ENCODE results near the gene CDY1.
"Not testable (repeated sequence)": the region's sequence is repeated elsewhere in the genome, so short reads cannot be mapped to it uniquely, and the experiment has no call there.

CDY1 gene

GRCh38 chrY:25621817-25622216 is at the start of gene CDY1:
Gene CDY1 (plus strand): TSS chrY:25622117. CDS start chrY:25622443, 326 bp downstream.
- not testable (repeated sequence) for DNase-seq (ENCODE audit: low spot score)

GRCh38 chrY:25593336-25593735 is 28.6 kb upstream of the CDY1 start:
- DNase-seq (ENCODE audit: low spot score) = not testable (repeated sequence)

DNA sequence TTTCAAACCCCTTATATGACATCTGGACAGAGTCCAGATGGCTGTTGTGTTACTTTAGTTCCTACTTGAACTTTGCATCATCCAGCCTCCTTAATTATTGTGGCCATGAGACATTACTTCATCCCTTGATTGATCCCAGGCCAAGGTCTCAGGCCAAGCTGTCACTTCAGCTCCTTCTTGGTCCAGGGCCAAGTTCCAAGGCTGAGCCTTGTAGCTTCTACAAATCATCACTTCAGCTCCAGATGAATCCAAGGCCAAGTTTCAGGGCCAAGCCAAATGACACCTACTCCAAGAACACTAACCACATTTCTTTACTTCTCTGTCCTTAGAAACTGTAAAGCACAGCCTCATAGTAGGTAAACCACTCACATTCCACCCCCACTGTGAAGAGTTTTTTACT is 1.7 kb upstream of the CDY1 start:
- not testable (repeated sequence) for DNase-seq (ENCODE audit: low spot score)

GRCh38 chrY:25626524-25626923 is 4.6 kb downstream of the CDY1 start:
- DNase-seq (ENCODE audit: low spot score) = not testable (repeated sequence)

DNA sequence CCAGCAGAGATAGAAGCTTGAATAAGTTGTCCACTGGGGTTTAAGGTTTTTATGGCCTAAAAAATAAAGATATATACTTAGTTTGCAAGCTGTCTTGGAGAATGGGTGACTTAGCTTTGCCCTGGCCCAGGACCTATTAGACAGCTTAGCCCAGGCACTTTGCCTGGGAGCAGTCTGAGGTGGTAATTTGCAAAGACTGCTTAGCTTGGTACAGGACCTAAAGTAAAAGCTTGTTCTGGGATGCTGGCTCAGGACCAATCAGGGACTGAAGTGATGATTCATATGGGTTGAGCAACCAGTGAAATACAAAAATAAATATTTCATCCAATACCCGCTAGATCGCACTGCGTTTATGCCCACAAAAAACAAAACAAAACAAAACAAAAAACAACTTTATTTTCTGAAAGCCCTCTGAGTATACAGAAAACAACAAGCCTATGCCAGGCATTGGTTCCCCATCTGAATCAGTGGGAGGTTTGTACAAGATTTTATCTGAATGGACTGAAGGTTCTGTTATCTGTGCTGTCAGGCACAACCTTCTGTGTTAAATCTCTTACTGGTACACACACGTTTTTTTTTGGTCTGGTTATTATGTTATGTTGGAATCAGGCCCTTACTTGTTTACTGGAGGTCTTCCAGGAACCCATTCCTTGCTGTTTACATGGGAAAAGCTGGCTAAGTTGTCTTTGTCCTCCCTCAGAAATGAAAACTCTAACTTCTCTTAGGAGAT is 8.6 kb downstream of the CDY1 start:
- not testable (repeated sequence) for DNase-seq (ENCODE audit: low spot score)

DNA sequence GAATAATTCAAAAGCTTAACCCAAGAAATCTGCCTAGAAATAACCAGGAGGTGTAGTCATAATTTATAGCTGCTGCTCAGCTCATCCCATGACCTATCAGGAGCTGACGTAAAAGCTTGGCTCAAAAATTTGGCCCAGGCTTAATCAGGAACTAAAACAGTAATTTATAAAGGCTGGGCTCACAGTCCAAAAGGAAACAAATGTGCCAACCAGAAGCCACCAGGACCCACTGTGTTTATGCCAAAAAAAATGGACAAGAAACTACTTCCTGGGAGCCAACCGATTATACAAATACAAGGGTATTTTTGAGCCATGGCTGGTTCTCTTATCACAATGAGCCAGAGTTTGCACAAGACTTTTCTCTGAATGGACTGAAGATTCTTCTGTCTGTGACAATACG is 17.9 kb downstream of the CDY1 start:
- not testable (repeated sequence) for DNase-seq (ENCODE audit: low spot score)

DNA sequence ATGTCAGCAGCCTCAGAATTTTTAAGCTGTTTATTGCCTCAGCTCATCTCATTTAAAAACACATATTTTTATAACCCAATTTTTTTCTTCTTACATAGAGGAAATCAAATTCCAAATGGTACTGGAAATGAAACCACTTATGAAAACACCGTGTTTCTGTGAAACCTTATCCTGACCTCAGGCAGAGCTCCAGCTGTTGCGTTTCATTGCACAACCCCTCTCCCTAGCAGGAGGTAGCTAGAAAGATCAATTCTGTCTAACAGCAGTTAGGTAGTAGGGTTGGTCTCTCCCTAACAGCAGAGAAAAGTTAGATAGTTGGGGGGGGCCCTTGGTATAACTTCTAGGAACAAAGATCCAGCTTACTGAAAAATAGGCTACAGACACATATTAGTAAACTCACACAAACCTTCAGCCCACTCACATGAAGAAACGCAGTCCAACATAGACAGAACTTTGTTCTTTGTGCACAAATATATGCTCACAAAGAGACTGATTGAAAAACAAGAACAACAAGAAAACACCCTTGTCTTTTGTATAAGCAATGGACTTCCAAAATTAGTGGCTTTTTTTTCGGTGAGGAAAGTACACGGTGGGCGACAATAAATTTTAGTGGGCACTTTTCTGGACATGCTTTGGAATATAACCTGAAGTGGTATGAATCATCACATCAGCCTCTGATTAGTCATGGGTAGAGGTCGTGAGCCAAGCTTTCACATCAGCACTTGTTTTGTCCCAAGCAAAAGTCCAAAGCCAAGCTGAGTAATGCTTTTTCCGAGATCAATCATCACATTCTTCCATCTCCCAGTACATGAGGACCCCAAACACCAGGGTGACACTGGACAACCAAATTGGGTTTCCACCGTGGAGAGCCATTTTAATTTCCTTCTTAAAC is 21.4 kb downstream of the CDY1 start:
- not testable (repeated sequence) for DNase-seq (ENCODE audit: low spot score)

Measured in kidney tubule cell (primary cell).